HL-60 (cell line): ENCODE data around the gene AFF1.

Experiments used
- DNase-seq, 2 experiments: peaks; one replicate each; pipeline ENCODE4 v3.0.0-alpha.2; 2010 to 2020; ENCODE audit warnings: low read depth in 1 of 2, low spot score in 1 of 2
- H3K27ac ChIP-seq: fragments of 250-450 bp; sonication (Bioruptor Pico); replicated peaks from 2 replicates; pipeline ENCODE4 v1.5.1; 2020; ENCODE audit warnings: mild to moderate bottlenecking, moderate library complexity
- H3K27me3 ChIP-seq: fragments of 250-450 bp; sonication (Bioruptor Pico); 2 replicates; pipeline ENCODE4 v1.5.1; 2021; ENCODE audit warnings: mild to moderate bottlenecking, moderate library complexity; ENCODE audit not compliant: insufficient read depth, poor library complexity, severe bottlenecking
- H3K4me3 ChIP-seq: replicated peaks from 2 replicates; pipeline ENCODE4 v1.5.1; 2011; ENCODE audit warnings: mild to moderate bottlenecking, control low read depth, low read length; ENCODE audit not compliant: insufficient read depth
- GABPA ChIP-seq: IDR thresholded peaks from 2 replicates; pipeline ENCODE4 v1.6.1; 2012; ENCODE audit warnings: low read depth
- POLR2AphosphoS5 ChIP-seq: IDR thresholded peaks from 2 replicates; pipeline ENCODE4 v1.6.1; 2012; ENCODE audit warnings: low read depth
- SPI1 ChIP-seq: IDR thresholded peaks from 2 replicates; pipeline ENCODE4 v1.6.1; 2012; ENCODE audit warnings: low read depth, mild to moderate bottlenecking, borderline replicate concordance
- TF ChIP-seq, protein P1 (sequence below): IDR thresholded peaks from 2 replicates; pipeline ENCODE4 v1.6.1; 2012; ENCODE audit warnings: low read depth; ENCODE audit not compliant: insufficient replicate concordance
- TF ChIP-seq, protein P2 (sequence below): IDR thresholded peaks from one replicate; pipeline ENCODE4 v1.5.1; 2011; ENCODE audit warnings: low read length, control low read depth, inconsistent platforms; ENCODE audit not compliant: insufficient read depth

The AFF1 gene

GRCh38 chr4:86967073-86967472 lies 32.3 kb downstream of the AFF1 start:
- peak; percentile 95 for TF ChIP-seq SPI1
- no peak for TF ChIP-seq GABPA
- TF ChIP-seq, protein P1, sequence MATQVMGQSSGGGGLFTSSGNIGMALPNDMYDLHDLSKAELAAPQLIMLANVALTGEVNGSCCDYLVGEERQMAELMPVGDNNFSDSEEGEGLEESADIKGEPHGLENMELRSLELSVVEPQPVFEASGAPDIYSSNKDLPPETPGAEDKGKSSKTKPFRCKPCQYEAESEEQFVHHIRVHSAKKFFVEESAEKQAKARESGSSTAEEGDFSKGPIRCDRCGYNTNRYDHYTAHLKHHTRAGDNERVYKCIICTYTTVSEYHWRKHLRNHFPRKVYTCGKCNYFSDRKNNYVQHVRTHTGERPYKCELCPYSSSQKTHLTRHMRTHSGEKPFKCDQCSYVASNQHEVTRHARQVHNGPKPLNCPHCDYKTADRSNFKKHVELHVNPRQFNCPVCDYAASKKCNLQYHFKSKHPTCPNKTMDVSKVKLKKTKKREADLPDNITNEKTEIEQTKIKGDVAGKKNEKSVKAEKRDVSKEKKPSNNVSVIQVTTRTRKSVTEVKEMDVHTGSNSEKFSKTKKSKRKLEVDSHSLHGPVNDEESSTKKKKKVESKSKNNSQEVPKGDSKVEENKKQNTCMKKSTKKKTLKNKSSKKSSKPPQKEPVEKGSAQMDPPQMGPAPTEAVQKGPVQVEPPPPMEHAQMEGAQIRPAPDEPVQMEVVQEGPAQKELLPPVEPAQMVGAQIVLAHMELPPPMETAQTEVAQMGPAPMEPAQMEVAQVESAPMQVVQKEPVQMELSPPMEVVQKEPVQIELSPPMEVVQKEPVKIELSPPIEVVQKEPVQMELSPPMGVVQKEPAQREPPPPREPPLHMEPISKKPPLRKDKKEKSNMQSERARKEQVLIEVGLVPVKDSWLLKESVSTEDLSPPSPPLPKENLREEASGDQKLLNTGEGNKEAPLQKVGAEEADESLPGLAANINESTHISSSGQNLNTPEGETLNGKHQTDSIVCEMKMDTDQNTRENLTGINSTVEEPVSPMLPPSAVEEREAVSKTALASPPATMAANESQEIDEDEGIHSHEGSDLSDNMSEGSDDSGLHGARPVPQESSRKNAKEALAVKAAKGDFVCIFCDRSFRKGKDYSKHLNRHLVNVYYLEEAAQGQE = no peak
- H3K27ac ChIP-seq = peak overlapping the region; percentile 58
- H3K4me3 ChIP-seq = no peak overlapping the region
- peak in 1 of 2 experiments; percentile 53 for DNase-seq
- H3K27me3 ChIP-seq = no peaks in the 10 kb centered on the region

- H3K27me3 ChIP-seq = no peaks in the 10 kb centered on the region
- no peak overlapping the region; the same call in 1 of the 2 replicates for H3K27ac ChIP-seq
- H3K4me3 ChIP-seq = no peak overlapping the region
- TF ChIP-seq SPI1 = no peak
- no peak for DNase-seq
These were observed 33.0 kb downstream of the AFF1 start for GRCh38 chr4:86967798-86968197.

DNA sequence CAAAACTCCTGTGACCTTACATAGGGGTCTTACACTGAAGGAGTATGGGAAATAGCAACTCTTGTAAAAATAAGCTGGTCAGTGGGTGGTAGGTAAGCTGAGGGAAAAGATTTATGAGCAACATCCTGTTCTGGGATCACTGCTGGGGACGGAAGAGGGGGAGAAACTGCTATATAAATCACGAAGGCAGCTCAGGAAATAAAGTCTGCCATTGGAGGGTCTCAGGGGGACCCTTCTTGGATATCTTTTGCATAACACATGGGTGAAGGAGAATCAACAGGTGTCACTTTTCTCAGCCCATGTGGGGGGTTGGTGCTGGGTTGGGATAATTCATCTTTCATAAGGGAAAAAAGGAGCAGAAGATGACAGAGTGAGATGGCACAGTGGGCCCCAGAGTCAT lies 33.7 kb downstream of the AFF1 start:
- Histone ChIP-seq H3K27me3 (no peaks in the 10 kb centered on the region), H3K4me3 (no peak overlapping the region), H3K27ac (no peak overlapping the region)
- TF ChIP-seq POLR2AphosphoS5 = no peak
- TF ChIP-seq SPI1 = no peak
- no peak for TF ChIP-seq GABPA
- TF ChIP-seq, protein P1 = no peak
- TF ChIP-seq, protein P2, sequence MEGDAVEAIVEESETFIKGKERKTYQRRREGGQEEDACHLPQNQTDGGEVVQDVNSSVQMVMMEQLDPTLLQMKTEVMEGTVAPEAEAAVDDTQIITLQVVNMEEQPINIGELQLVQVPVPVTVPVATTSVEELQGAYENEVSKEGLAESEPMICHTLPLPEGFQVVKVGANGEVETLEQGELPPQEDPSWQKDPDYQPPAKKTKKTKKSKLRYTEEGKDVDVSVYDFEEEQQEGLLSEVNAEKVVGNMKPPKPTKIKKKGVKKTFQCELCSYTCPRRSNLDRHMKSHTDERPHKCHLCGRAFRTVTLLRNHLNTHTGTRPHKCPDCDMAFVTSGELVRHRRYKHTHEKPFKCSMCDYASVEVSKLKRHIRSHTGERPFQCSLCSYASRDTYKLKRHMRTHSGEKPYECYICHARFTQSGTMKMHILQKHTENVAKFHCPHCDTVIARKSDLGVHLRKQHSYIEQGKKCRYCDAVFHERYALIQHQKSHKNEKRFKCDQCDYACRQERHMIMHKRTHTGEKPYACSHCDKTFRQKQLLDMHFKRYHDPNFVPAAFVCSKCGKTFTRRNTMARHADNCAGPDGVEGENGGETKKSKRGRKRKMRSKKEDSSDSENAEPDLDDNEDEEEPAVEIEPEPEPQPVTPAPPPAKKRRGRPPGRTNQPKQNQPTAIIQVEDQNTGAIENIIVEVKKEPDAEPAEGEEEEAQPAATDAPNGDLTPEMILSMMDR = no peak
- no peak for DNase-seq

DNA sequence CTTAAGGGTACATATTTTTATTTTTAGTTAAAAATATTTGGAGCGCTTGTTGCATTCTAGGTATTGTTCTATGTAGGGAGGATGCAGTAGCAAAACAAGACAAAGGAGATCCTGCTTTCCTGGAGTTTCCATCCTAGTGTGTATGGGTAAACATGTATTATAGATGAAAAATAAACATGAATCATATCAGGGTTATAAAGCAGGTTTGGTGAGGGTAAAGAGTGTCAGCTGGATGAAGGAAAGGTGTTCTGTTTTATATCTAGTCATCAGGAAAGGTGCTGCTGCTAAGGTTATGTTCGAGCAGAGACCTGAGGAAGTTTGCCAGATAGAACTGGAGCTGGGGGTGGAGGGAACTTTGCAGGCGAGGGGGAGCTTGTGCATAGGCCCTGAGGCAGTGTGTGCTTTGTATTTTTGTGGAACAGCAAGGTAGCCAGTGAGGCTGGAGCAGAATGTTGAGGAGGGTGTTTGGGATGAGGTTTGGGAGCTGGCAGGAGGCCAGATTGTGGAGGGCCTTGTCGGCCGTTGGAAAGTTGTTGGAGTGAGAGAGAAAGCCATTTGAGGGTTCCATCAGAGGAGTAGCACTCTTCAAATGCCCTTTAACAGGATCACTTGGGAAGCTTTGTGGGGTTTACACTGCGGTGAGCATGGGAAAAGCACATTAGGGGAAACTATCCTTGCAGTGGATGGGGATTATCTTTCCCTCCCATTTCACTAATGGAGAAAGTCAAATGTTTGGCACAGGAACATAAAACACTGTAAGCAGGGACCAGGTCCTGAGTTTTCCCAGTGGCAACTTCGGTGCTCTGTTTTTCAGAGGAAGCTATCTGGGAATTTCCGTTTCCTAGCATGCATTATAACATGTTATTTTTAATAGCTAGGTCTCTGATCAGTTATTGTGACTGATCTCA lies 35.9 kb downstream of the AFF1 start:
- Histone ChIP-seq H3K27ac (no peak overlapping the region), H3K27me3 (no peaks in the 10 kb centered on the region), H3K4me3 (no peak overlapping the region)
- DNase-seq = no peak
- TF ChIP-seq, protein P1 = no peak
- TF ChIP-seq SPI1 (no peak), GABPA (no peak), POLR2AphosphoS5 (no peak)
- TF ChIP-seq, protein P2 = no peak
